Caki2 (cell line): ENCODE data around the gene MGP. TPM values are rescaled to one million over a fixed set of nuclear protein-coding genes. Genes with fewer than 3 reads are reported as not detected.
A peak's percentile ranks its signal among the peaks of the same experiment; 100 is the strongest.

Experiments used
- DNase-seq: peaks from one replicate; pipeline ENCODE4 v3.0.0-alpha.2; 2015; ENCODE audit warnings: low read depth
- in situ Hi-C: cut with HindIII; loops from 2 replicates; pipeline ENCODE4 v1.10.0; 2016; ENCODE audit warnings: low sequenced_read_pairs, low pct_unique_long_range_greater_than_20kb, mixed read lengths
- total RNA-seq: library from RNA; depleted of rRNA; stranded (reverse); fragments of >200 nt; shearing (Covaris generic); gene quantifications from 2 replicates; pipeline ENCODE4 v1.2.3, GENCODE V29; 2014; ENCODE audit warnings: low replicate concordance

Gene MGP
- total RNA-seq, 1 experiment from 2014 or later: not detected

- no peak for DNase-seq
- in situ Hi-C loops: no loop called here
Measured at GRCh38 chr12:14874882-14875281, 10.8 kb downstream of the MGP start.

- in situ Hi-C loops: no loop called here
Measured at GRCh38 chr12:14873440-14874185, 12.0 kb downstream of the MGP start.

GRCh38 chr12:14871886-14872285 is 13.8 kb downstream of the MGP start:
- DNase-seq: no peak
- in situ Hi-C loops: no loop called here

More at GRCh38 chr12:14873440-14874185, 12.0 kb downstream of the MGP start:
- DNase-seq: no peak

- DNase-seq: no peak
- in situ Hi-C loops: no loop called here
Measured at GRCh38 chr12:14871247-14871646, 14.4 kb downstream of the MGP start.

- DNase-seq: no peak
- in situ Hi-C loops: no loop called here
Measured at GRCh38 chr12:14868916-14869506, 16.6 kb downstream of the MGP start.

- in situ Hi-C loops: no loop called here
- no peak for DNase-seq
Measured at GRCh38 chr12:14860490-14860889, 25.2 kb downstream of the MGP start.

- DNase-seq: no peak
- in situ Hi-C loops: no loop called here
Measured at GRCh38 chr12:14858513-14858912, 27.1 kb downstream of the MGP start.

- in situ Hi-C loops: no loop called here
- DNase-seq: no peak
Measured at GRCh38 chr12:14854586-14855183, 31.0 kb downstream of the MGP start.

- in situ Hi-C loops: no loop called here
- DNase-seq: no peak
Measured at GRCh38 chr12:14853961-14854360, 31.7 kb downstream of the MGP start.

- in situ Hi-C loops: no loop called here
- no peak for DNase-seq
Measured at GRCh38 chr12:14852880-14853279, 32.8 kb downstream of the MGP start.

- DNase-seq: no peak
- in situ Hi-C loops: no loop called here
Measured at GRCh38 chr12:14850929-14851663, 34.6 kb downstream of the MGP start.

GRCh38 chr12:14849661-14850060 is 36.0 kb downstream of the MGP start:
- no peak for DNase-seq
- in situ Hi-C loops: no loop called here

GRCh38 chr12:14846876-14847580 is 38.6 kb downstream of the MGP start:
- in situ Hi-C loops: no loop called here
- no peak for DNase-seq

- no peak for DNase-seq
- in situ Hi-C loops: no loop called here
Measured at GRCh38 chr12:14846042-14846587, 39.5 kb downstream of the MGP start.

- in situ Hi-C loops: no loop called here
- DNase-seq: peak; percentile 61
Measured at GRCh38 chr12:14845350-14845750, 40.3 kb downstream of the MGP start.

GRCh38 chr12:14844401-14844800 is 41.3 kb downstream of the MGP start:
- in situ Hi-C loops: no loop called here

GRCh38 chr12:14843425-14843887 is 42.2 kb downstream of the MGP start, which contains the start of gene ART4:
ART4 (minus strand) TSS chr12:14843526; CDS start chr12:14843113, 413 bp downstream.
- in situ Hi-C loops: no loop called here

More at GRCh38 chr12:14844401-14844800, 41.3 kb downstream of the MGP start:
- DNase-seq: no peak

GRCh38 chr12:14842315-14842714 is 43.3 kb downstream of the MGP start:
- DNase-seq: no peak
- in situ Hi-C loops: no loop called here

More at GRCh38 chr12:14843425-14843887, 42.2 kb downstream of the MGP start, which contains the start of gene ART4:
- DNase-seq: no peak
